ENCODE data around the gene CNR2. TPM values are rescaled to one million over a fixed set of nuclear protein-coding genes. Genes with fewer than 3 reads are reported as not detected.
"Not testable (repeated sequence)": the region's sequence is repeated elsewhere in the genome, so short reads cannot be mapped to it uniquely, and the experiment has no call there.

CNR2 gene
- total and polyA plus RNA-seq, 7 donors = 0.23 to 4.2 TPM; not detected in 5

DNA sequence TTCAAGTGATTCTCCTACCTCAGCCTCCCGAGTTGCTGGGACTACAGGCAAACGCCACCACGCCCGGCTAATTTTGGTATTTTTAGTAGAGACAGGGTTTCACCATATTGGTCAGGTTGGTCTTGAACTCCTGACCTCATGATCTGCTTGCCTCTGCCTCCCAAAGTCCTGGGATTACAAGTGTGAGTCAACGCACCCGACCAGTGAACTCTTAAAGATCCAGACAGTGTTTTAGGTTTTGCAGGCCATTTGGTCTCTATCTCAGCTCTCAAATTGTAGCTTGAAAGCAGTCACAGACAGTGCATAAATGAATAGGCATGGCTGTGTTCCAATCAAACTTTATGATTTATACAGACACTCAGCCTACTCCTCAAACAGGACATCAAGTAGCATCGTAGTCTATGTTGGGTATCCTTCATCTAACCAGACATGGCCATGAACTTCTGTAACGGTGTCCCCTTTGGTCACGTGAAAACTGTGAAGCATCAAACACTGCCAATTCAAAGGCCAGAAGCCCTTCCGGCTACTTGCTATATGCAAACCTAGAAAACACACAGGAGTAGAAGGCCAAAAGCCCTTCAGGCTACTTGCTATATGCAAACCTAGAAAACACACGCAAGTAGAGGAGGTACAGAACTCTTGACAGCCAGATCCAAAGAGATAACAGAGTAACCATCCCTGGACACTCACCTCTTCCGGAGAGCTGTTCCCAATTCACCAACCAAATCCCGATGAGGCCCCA, 48.2 kb downstream of the CNR2 start:
- WGBS, 2 donors = 93 to 96% methylated on average over 13 of the region's 13 CpGs
- Histone ChIP-seq H3K4me1 (peaks cover 0 to 23% (median 14%) of the 10 kb centered on the region in 4 donors), H3K4me3 (no peak overlapping the region), H3K36me3 (peaks cover 0 to 44% (median 12%) of the 10 kb centered on the region in 4 donors), H3K27me3 (no peaks in the 10 kb centered on the region), H3K9me3 (no peaks in the 10 kb centered on the region), H3K27ac (no peak overlapping the region)
- TF ChIP-seq EP300 (IDR thresholded peaks at IDR 0.05) = no peak
- TF ChIP-seq, protein P1, sequence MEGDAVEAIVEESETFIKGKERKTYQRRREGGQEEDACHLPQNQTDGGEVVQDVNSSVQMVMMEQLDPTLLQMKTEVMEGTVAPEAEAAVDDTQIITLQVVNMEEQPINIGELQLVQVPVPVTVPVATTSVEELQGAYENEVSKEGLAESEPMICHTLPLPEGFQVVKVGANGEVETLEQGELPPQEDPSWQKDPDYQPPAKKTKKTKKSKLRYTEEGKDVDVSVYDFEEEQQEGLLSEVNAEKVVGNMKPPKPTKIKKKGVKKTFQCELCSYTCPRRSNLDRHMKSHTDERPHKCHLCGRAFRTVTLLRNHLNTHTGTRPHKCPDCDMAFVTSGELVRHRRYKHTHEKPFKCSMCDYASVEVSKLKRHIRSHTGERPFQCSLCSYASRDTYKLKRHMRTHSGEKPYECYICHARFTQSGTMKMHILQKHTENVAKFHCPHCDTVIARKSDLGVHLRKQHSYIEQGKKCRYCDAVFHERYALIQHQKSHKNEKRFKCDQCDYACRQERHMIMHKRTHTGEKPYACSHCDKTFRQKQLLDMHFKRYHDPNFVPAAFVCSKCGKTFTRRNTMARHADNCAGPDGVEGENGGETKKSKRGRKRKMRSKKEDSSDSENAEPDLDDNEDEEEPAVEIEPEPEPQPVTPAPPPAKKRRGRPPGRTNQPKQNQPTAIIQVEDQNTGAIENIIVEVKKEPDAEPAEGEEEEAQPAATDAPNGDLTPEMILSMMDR (IDR thresholded peaks at IDR 0.05) = no peak
- no peak for TF ChIP-seq POLR2A (IDR thresholded peaks at IDR 0.05)
- no peak for TF ChIP-seq POLR2AphosphoS5 (IDR thresholded peaks at IDR 0.05)
- intact Hi-C loops (cut with DNase I) = loop anchor here (5.0 to 10.0 kb wide), 3 partner anchors 60 to 162 kb away; partner anchors contain the start of genes GALE and PITHD1
- no peak for DNase-seq

DNA sequence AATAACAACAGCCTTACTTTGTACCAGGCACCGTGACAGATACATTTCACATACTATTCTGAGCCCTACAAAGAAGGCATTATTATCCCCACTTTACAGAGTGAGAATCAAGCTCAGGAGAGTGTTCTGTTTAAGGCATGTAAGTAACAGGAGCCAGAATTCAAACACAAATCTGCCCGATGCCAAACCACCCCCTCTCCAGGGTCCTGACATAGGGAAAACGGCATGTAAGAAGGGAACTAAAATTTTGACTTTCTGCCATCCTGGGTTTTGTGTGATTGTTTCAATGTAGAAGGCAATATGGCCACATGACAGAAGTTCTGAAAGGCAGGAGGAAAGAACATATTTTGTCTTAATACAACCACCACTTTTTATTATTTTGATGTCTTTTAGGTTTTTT, 50.5 kb downstream of the CNR2 start:
- H3K27me3 ChIP-seq = no peaks in the 10 kb centered on the region
- TF ChIP-seq, protein P1 (IDR thresholded peaks at IDR 0.05) = no peak
- TF ChIP-seq POLR2A (IDR thresholded peaks at IDR 0.05) (no peak), EP300 (IDR thresholded peaks at IDR 0.05) (no peak), POLR2AphosphoS5 (IDR thresholded peaks at IDR 0.05) (no peak)
- no peaks in the 10 kb centered on the region for H3K9me3 ChIP-seq
- no peak overlapping the region for H3K4me3 ChIP-seq
- no peak for DNase-seq
- WGBS, 2 donors = 84 to 91% methylated on average over 3 of the region's 3 CpGs
- no peak overlapping the region for H3K27ac ChIP-seq
- peaks cover 3 to 67% (median 22%) of the 10 kb centered on the region in 4 donors for H3K36me3 ChIP-seq
- peaks cover 0 to 15% (median 7%) of the 10 kb centered on the region in 4 donors for H3K4me1 ChIP-seq
- intact Hi-C loops (cut with DNase I) = loop anchor here (10.0 kb wide), 2 partner anchors 58 to 88 kb away; partner anchors contain the start of genes GALE and PITHD1

DNA sequence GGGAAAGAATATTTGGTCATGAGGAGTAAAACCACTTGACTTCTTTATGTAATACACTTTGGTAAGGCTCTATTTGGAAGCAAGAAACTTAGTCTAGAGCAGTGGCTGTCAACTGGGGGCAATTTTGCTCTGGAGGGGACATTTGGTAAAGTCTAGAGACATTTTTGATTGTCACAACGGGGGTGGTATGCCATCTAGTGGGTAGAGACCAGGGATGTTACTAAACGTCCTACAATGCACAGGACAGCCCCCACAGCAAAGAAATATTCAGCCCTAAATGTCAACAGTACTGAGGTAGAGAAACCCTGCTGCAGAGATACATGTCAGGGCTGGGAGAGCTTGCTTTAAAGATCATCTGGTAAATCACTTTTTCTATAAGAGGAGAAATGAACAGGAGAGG, 58.6 kb downstream of the CNR2 start:
- intact Hi-C loops (cut with DNase I) = no loop called here
- Histone ChIP-seq H3K4me3 (no peak overlapping the region), H3K4me1 (no peaks in the 10 kb centered on the region), H3K36me3 (peaks cover 3 to 29% (median 10%) of the 10 kb centered on the region in 4 donors), H3K9me3 (no peaks in the 10 kb centered on the region), H3K27ac (peak overlapping the region in 1 of 4 donors; percentile 14), H3K27me3 (no peaks in the 10 kb centered on the region)
- DNase-seq = no peak
- WGBS, 2 donors = 45% methylated on average over 2 of the region's 2 CpGs
- TF ChIP-seq, protein P1 (IDR thresholded peaks at IDR 0.05) = no peak
- TF ChIP-seq POLR2A (IDR thresholded peaks at IDR 0.05) = no peak
- TF ChIP-seq POLR2AphosphoS5 (IDR thresholded peaks at IDR 0.05) = no peak
- TF ChIP-seq EP300 (IDR thresholded peaks at IDR 0.05) = no peak

DNA sequence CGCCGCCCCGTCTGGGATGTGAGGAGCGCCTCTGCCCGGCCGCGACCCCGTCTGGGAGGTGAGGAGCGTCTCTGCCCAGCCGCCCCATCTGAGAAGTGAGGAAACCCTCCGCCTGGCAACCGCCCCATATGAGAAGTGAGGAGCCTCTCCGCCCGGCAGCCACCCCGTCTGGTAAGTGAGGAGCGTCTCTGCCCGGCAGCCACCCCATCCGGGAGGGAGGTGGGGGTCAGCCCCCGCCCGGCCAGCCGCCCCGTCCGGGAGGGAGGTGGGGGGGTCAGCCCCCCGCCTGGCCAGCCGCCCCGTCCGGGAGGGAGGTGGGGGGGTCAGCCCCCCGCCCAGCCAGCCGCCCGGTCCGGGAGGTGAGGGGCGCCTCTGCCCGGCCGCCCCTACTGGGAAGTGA, 60.0 kb downstream of the CNR2 start:
- 90 to 93% methylated on average over 29 to 30 of the region's 34 CpGs for WGBS, 2 donors
- DNase-seq; H3K4me3 ChIP-seq; H3K27me3 ChIP-seq; H3K27ac ChIP-seq; H3K9me3 ChIP-seq; intact Hi-C loops (cut with DNase I); H3K4me1 ChIP-seq: not testable (repeated sequence)
- H3K36me3 ChIP-seq = peaks cover 0 to 20% (median 0%) of the 10 kb centered on the region in 4 donors

DNA sequence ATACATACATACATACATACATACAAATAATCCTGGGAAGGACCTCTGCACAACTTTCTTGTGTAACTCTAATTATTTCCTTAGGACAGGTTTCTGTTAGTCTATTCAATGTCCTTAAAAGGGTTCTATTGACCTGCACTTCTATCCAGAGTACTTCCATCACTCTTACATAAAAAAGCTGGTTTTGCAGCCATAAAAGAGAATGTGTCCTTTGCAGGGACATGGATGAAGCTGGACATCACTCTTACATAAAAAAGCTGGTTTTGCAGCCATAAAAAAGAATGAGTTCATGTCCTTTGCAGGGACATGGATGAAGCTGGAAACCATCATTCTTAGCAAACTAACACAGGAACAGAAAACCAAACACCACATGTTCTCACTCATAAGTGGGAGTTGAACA, 61.8 kb downstream of the CNR2 start:
- H3K27ac ChIP-seq; intact Hi-C loops (cut with DNase I); H3K4me1 ChIP-seq; H3K27me3 ChIP-seq; H3K4me3 ChIP-seq; H3K9me3 ChIP-seq; DNase-seq: not testable (repeated sequence)
- H3K36me3 ChIP-seq = peaks cover 0 to 26% (median 7%) of the 10 kb centered on the region in 4 donors
- TF ChIP-seq POLR2AphosphoS5 (IDR thresholded peaks at IDR 0.05) = peak in 2 of 4 donors; percentile 40 to 48
